Calu3 (cell line): ENCODE results near the gene MFSD12. TPM values are rescaled to one million over a fixed set of nuclear protein-coding genes. Genes with fewer than 3 reads are reported as not detected.
A peak's percentile ranks its signal among the peaks of the same experiment; 100 is the strongest.

ENCODE experiments used
- BruUV-seq: library from RNA; stranded (reverse); fragments of 400-500 nt; replicated peaks from 2 replicates; lab custom pipeline; 2021; lab: Mats Ljungman, UMichigan
- CTCF ChIA-PET: fragments of 300-600 bp; sonication (Branson Sonifier 250); formaldehyde crosslinking; loops from one replicate; lab custom pipeline; 2022; ENCODE audit warnings: antibody characterized with exemption; lab: Charles Lee
- DNase-seq: peaks from one replicate; pipeline ENCODE4 v3.0.0; 2022
- H3K27ac Mint-ChIP-seq: one replicate; pipeline ENCODE4 v1.8.0; 2022; ENCODE audit warnings: mixed read lengths; ENCODE audit not compliant: unreplicated experiment
- H3K27me3 Mint-ChIP-seq: one replicate; pipeline ENCODE4 v1.8.0; 2022; ENCODE audit warnings: mixed read lengths; ENCODE audit not compliant: unreplicated experiment
- H3K36me3 Mint-ChIP-seq: one replicate; pipeline ENCODE4 v1.8.0; 2022; ENCODE audit warnings: mild to moderate bottlenecking, moderate library complexity, mixed read lengths; ENCODE audit not compliant: insufficient read depth, unreplicated experiment
- H3K4me1 Mint-ChIP-seq: one replicate; pipeline ENCODE4 v1.8.0; 2022; ENCODE audit warnings: mild to moderate bottlenecking, low read depth, mixed read lengths; ENCODE audit not compliant: unreplicated experiment
- H3K4me3 Mint-ChIP-seq: one replicate; pipeline ENCODE4 v1.8.0; 2022; ENCODE audit warnings: mild to moderate bottlenecking, low read depth, moderate library complexity, mixed read lengths; ENCODE audit not compliant: unreplicated experiment
- H3K9me3 Mint-ChIP-seq: one replicate; pipeline ENCODE4 v1.8.0; 2022; ENCODE audit warnings: low read depth, mixed read lengths; ENCODE audit not compliant: unreplicated experiment
- intact Hi-C: fragments of 100-400 bp; cut with micrococcal nuclease; formaldehyde crosslinking; loops from one replicate; pipeline ENCODE4 v1.10.0; 2022; ENCODE audit not compliant: unreplicated experiment
- total RNA-seq: library from RNA; stranded (reverse); gene quantifications from 2 replicates; pipeline ENCODE4 v1.2.3, GENCODE V29; 2022
- TF ChIP-seq, protein P1 (sequence below): fragments of 200-600 bp; IDR thresholded peaks from one replicate; pipeline ENCODE4 v1.8.0; 2022; ENCODE audit warnings: antibody characterized with exemption; ENCODE audit not compliant: unreplicated experiment

Gene MFSD12
- total RNA-seq, 1 experiment from 2014 or later: 105 TPM

DNA sequence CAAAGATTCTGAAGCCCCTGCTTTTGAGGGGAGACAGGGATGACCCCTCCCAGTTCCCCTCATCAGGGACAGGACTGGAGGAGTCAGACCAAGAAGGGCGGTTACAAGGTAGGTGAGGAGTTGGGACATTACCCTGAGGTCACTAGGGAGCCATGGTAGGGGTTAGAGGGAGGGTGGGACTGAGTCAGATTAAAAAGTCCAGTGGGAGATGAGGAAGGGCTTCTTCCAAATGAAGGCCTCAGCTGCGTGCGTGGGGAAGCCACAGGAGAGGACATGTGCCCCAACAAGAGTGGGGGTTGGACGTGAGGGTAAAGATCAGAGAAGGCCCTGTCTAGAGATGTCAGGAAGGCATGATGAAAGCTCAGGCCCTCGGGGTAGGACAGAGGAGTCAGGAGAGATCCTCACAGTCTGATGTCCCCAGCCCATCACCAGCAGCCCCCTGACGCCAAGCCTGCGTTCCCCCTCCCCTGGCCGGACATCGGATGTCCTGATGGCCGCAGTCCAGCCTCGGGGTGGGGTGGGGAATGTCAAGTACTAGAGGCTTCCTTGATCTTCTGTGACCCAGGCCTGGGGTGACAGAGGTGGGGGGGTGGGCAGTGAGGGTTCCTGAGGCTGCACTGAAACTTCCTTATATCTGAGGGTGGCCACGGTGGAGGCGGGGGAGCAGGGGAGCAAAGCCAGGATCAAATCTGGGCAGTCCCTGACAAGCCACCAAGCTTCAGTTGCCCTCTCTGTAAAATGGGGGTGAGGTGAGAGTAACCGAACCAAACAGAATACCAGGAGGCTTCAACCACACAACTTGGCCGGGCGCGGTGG, 6.5 kb upstream of the MFSD12 start:
- CTCF ChIA-PET: no interaction called here
- no peaks in the 10 kb centered on the region for H3K4me1 Mint-ChIP-seq
- TF ChIP-seq, protein P1, sequence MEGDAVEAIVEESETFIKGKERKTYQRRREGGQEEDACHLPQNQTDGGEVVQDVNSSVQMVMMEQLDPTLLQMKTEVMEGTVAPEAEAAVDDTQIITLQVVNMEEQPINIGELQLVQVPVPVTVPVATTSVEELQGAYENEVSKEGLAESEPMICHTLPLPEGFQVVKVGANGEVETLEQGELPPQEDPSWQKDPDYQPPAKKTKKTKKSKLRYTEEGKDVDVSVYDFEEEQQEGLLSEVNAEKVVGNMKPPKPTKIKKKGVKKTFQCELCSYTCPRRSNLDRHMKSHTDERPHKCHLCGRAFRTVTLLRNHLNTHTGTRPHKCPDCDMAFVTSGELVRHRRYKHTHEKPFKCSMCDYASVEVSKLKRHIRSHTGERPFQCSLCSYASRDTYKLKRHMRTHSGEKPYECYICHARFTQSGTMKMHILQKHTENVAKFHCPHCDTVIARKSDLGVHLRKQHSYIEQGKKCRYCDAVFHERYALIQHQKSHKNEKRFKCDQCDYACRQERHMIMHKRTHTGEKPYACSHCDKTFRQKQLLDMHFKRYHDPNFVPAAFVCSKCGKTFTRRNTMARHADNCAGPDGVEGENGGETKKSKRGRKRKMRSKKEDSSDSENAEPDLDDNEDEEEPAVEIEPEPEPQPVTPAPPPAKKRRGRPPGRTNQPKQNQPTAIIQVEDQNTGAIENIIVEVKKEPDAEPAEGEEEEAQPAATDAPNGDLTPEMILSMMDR: no peak
- no TSS peak for BruUV-seq
- no peak overlapping the region for H3K4me3 Mint-ChIP-seq
- no peaks in the 10 kb centered on the region for H3K36me3 Mint-ChIP-seq
- H3K27me3 Mint-ChIP-seq: no peaks in the 10 kb centered on the region
- intact Hi-C loops: no loop called here
- H3K9me3 Mint-ChIP-seq: no peaks in the 10 kb centered on the region
- H3K27ac Mint-ChIP-seq: no peak overlapping the region
- DNase-seq: no peak

DNA sequence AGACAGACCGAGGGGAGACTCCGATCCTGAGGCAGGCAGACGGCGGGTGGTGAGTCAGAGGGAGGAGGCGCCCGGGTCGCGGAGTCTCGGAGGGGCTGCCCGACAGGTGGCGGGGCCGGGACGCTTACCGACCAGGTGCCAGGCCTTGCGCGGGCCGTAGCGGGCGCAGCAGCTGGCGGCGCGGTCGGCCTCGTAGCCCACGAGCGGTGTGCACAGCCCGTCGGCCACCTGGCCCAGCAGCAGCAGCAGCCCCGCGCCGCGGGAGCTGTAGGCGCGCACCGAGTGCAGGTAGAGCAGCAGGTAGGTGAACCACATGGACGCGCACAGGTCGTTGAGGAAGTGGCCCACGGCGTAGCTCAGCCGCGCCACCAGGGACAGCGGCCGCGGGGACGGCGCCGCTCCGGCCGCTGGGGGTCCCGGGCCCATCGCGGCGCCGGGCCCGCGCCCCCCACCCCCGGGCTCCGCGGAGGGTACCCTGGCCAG, 367 bp downstream of the MFSD12 start:
- Mint-ChIP-seq H3K4me1 (peaks cover 10% of the 10 kb centered on the region), H3K27me3 (no peaks in the 10 kb centered on the region), H3K9me3 (no peaks in the 10 kb centered on the region), H3K27ac (peak overlapping the region; percentile 96), H3K36me3 (peaks cover 24% of the 10 kb centered on the region), H3K4me3 (peak overlapping the region; percentile 96)
- TF ChIP-seq, protein P1: no peak
- CTCF ChIA-PET: no interaction called here
- DNase-seq: peak; percentile 67
- BruUV-seq: no TSS peak
- intact Hi-C loops: no loop called here

DNA sequence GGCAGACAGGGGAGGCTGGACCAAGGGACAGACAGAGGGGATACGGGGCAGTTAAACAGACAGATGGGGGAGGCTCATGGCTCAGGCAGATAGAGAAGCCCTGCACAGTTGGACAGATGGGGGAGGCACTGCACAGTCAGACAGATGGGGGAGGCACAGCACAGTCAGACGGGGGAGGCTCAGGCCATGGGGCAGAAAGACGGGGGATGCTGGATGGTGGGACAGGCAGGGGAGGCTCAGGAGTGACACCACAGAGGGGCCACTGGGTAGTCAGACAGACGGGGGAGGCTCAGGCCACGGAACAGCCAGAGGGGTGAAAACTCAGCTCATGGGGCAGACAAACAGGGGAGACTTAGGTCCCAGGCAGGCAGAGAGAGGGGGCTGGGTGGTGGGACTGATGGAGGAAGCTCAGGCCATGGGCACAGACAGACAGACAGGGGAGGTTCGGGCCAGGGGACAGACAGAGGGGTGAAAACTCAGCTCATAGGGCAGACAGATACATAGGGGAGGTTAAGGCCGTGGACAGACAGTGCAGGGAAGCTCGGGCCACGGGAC, 886 bp downstream of the MFSD12 start:
- intact Hi-C loops: no loop called here
- H3K27me3 Mint-ChIP-seq: no peaks in the 10 kb centered on the region
- peak overlapping the region; percentile 96 for H3K4me3 Mint-ChIP-seq
- H3K27ac Mint-ChIP-seq: peak overlapping the region; percentile 96
- peaks cover 10% of the 10 kb centered on the region for H3K4me1 Mint-ChIP-seq
- DNase-seq: no peak
- no TSS peak for BruUV-seq
- no peaks in the 10 kb centered on the region for H3K9me3 Mint-ChIP-seq
- TF ChIP-seq, protein P1: no peak
- CTCF ChIA-PET: no interaction called here
- peaks cover 24% of the 10 kb centered on the region for H3K36me3 Mint-ChIP-seq

DNA sequence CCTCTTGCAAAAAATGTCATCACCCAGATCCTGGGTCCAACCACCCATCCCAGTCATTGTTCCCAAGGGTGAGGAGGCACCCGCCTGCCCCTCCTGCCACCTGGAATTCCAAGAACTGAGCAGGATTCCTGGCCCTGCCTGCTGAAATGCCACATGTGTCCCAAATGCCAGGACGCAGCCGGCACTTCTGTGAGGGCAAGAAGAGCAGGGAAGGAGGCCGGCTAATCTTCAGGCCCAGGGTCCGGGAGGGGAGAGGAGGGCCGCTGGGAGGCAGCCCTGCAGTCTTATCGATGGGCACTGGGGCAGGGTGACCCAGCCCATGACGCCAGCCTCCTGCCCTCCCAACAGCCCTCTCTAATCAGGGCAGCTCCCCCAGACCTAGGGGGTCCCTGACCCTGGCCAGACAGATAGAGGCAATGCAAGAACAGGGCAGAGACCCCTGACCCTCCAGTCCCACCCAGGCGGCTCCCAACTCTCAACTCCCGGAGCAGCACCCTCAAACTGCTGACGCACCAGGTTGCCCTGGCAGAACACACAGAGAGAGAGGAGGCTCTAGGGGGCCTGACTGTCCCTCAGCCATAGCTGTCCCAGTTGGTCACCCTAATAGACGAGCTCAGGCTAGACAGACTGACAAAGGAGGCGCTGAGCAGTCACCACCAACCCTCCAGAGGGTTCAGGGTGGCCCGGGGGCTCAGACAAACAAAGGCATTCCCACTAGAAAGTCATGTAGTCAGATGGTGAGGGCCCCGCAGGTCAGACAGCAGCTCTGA, 1.5 kb downstream of the MFSD12 start:
- Mint-ChIP-seq H3K27me3 (no peaks in the 10 kb centered on the region), H3K4me1 (peaks cover 10% of the 10 kb centered on the region), H3K36me3 (peaks cover 27% of the 10 kb centered on the region), H3K27ac (peak overlapping the region; percentile 96), H3K4me3 (peak overlapping the region; percentile 96), H3K9me3 (no peaks in the 10 kb centered on the region)
- TF ChIP-seq, protein P1: no peak
- CTCF ChIA-PET: no interaction called here
- BruUV-seq: no TSS peak
- no peak for DNase-seq
- intact Hi-C loops: no loop called here
